NK-92 treated with Interleukin-12 subunit alpha and Interleukin-12 subunit beta, amount 100 ng/mL, for 24 hours (cell line): Measurements from ENCODE around the gene DGKB.

Source experiments
- DNase-seq: peaks from one replicate; lab custom pipeline; 2025; lab: John Stamatoyannopoulos, UW

Gene DGKB

DNA sequence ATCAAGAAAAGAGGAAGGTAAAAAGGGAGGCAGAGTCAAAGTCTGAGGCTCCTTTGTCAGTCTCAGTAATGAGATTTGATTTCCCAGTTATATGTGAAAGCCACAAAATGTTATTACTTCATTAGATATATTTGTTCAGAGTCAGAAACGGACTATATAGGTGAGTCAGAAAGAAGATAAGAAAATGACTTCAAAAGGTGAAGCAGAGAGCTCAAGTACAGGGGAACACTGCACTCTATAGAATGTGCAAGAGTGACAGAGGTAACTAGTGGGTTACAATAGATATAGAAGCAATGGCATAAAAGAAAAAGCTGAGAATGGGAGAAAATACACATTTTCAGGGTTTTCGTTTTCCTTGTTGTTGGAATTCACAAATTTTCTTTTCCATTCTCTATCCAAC lies 43.3 kb downstream of the DGKB start:
- no peak for DNase-seq

DNA sequence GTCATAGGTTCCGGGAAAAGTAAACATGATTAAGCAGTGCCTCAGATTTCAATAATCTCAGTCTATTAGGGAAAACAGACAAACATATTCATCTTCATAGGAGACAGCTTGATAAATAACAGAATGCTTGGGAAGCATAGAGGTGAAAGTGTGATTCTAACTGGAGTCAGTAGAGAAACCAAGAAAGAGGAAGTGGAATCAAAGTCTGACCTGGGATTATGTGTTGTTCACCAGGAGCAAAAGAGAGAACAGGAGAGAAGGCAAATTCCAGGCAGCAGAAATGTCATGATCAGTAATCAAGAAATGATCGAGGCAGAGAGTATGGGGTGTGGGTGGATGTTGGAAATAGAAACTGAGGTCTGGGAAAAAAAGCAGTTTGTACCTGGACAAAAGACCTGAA lies 43.7 kb downstream of the DGKB start:
- DNase-seq: no peak

GRCh38 chr7:14858410-14858809 lies 44.1 kb downstream of the DGKB start:
- DNase-seq: no peak

DNA sequence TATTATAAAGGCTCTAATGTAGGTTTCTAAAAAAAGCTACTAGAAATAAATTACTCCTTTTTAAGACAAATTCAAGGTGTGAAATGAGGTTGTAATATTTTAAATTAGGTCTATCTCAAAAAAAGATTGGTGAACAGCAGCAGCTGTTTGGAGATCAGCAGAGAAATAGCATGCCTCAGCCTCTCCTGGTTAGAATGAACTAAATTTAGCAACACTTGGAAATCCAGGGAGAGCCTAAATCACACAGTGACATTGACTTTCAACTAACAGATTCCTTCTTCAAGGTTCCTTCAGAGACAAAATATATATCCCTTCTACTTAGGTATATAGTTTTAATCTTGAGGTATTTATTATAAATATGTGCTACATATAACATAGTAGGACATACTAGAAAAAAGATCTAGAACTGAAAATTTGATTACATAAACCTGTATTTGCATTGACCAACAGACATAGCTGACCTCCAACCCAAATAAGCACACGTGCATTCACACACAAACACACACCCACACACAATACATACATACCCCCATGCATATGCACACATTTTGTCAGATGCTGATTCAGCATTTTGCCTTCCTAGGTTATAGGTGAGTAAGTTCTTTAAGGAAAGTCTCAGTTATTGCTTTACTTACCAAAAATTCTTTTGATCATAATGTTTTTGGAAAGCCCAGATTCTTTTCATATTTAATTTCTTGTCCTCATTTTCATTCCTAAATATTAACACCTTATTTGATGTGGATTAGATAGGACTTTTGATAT lies 47.3 kb downstream of the DGKB start:
- no peak for DNase-seq

DNA sequence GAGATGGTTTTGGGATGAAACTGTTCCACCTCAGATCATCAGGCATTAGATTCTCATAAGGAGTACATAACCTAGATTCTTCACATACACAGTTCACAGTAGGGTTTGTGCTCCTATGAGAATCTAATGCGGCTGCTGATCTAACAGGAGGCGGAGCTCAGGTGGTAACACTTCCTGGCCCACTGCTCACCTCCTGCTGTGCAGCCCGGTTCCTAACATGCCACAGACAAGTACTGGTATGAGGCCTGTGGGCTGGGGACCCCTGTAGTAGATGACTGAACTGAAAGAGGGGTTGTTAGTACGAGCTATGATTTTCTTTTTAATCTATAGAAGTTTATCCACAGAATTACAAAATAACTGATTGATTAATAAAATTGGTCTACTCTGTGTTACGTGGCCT lies 48.1 kb downstream of the DGKB start:
- no peak for DNase-seq

GRCh38 chr7:14851610-14852009 lies 50.9 kb downstream of the DGKB start:
- no peak for DNase-seq

GRCh38 chr7:14850039-14850438 lies 52.5 kb downstream of the DGKB start:
- no peak for DNase-seq

GRCh38 chr7:14846405-14846804 lies 56.1 kb downstream of the DGKB start:
- no peak for DNase-seq

GRCh38 chr7:14843755-14844154 lies 58.8 kb downstream of the DGKB start:
- no peak for DNase-seq

GRCh38 chr7:14842523-14842922 lies 60.0 kb downstream of the DGKB start:
- DNase-seq: no peak

GRCh38 chr7:14841869-14842268 lies 60.7 kb downstream of the DGKB start:
- DNase-seq: no peak

- DNase-seq: no peak
Observed at GRCh38 chr7:14841086-14841485, 61.5 kb downstream of the DGKB start.

GRCh38 chr7:14839307-14839706 lies 63.2 kb downstream of the DGKB start:
- no peak for DNase-seq

- no peak for DNase-seq
Observed at GRCh38 chr7:14837216-14837615, 65.3 kb downstream of the DGKB start.

- no peak for DNase-seq
Observed at GRCh38 chr7:14836571-14837189, 65.9 kb downstream of the DGKB start.

DNA sequence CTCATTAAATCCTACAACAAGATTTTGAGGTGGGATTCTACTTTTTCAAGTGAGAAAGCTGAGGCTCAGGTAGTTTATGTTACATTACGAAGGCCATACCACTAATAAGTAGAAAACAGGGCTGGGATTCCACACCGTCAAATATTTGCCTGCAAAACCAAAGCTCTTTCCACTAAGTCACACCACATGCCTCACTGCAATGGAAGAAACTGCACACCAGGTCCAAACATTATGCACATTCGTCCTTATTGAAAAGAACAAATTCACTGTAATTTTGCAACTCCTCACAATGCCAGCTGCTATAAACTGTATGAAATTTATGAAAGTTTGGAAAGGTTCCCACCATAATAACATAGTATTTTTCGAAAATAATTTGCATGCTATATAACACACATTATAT lies 66.5 kb downstream of the DGKB start:
- no peak for DNase-seq

DNA sequence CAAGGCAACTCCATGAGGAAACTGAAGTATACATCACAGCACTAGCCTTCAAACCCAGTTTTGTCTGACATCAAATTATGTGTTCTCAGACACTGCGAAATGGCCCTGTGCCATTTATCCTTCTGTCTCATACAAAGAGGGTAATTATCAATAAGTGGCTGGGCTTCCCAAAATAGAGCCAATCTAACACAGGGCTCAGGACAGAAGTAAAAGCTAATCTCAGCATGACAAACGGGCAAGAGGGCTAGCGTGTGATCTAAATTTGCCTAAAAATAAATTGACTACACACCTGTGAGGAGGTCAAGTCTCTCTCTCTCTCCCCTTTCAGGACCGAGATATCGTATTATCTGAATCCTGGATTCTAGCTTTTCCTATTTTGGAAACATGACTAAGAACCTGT lies 67.2 kb downstream of the DGKB start:
- DNase-seq: no peak

DNA sequence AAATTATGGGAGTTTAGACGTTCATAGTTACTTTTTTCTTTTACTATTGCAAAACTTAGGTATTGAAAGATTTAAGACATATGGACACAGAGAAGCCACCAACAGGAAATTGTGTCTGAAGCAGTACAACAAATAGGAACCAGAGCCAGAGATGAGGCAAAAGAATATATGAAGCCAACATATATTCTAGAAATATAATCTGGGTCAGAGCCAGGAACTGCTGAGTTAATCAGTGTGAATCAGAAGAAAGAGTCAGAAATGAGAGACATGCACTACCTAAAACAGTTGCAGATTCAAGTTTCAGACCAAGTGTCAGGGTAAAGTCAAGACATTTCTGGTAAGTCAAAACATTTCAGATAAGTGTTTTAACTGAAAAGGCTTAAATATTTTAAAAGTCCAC lies 67.7 kb downstream of the DGKB start:
- no peak for DNase-seq

DNA sequence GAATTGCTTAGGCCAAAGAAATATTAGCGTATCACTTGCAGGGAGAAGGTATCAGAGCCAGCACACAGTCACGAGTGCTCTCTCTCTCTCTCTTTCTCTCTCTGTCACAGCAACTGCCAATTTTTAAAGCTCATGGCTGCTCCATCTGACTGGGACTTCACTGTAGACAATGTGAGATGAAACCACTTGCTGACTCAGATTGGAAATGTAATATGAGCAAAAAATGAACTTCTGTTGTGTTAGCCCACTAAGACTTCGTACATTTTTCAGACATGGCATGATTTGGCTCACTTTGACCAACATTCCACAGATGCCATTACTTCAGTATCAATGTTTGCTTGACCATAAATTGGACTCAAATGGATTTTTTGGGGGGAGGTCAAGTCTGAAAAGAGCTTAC lies 68.1 kb downstream of the DGKB start:
- DNase-seq: no peak

- DNase-seq: no peak
Observed at GRCh38 chr7:14833707-14834106, 68.8 kb downstream of the DGKB start.

GRCh38 chr7:14828053-14828452 lies 74.5 kb downstream of the DGKB start:
- DNase-seq: no peak

GRCh38 chr7:14826426-14826825 lies 76.1 kb downstream of the DGKB start:
- no peak for DNase-seq

GRCh38 chr7:14825912-14826311 lies 76.6 kb downstream of the DGKB start:
- DNase-seq: no peak

DNA sequence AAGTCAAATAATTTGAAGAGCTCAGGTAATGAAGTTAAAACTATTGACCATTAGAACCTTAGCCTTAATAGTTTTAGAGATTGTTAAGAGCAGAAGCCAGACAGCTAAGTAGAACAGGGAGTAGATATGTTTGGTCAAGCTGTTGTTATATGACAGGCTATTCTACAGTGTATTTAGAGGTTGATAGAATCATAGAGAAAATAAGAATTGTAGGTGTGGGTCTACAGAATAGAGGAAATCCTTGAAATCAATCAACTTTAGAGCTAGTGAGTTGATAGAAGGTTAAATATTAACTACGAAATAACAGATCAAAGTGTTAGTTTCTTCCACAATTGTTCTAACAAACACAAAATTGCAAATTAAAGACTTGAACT lies 80.1 kb downstream of the DGKB start:
- no peak for DNase-seq
